ENCODE measurements around the gene MAST2.

DNA sequence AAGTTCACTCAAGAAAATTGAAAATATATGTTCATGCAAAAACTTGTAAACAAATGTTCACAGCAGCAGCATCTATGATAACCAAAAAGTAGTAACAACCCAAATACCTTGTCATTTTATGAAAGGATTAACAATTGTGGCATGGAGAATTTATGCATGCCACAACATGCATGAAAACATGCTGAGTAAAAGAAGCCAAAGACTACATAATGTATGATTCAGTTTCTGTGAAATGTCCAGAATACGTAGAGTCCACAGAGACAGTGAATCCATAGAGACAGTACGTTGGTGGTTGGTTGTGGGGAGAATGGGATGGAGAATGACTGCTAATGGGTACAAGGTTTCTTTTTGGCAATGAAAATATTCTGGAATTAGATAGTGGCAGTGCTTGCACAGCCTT lies 148.7 kb downstream of the MAST2 start:
- TF ChIP-seq, protein P1, sequence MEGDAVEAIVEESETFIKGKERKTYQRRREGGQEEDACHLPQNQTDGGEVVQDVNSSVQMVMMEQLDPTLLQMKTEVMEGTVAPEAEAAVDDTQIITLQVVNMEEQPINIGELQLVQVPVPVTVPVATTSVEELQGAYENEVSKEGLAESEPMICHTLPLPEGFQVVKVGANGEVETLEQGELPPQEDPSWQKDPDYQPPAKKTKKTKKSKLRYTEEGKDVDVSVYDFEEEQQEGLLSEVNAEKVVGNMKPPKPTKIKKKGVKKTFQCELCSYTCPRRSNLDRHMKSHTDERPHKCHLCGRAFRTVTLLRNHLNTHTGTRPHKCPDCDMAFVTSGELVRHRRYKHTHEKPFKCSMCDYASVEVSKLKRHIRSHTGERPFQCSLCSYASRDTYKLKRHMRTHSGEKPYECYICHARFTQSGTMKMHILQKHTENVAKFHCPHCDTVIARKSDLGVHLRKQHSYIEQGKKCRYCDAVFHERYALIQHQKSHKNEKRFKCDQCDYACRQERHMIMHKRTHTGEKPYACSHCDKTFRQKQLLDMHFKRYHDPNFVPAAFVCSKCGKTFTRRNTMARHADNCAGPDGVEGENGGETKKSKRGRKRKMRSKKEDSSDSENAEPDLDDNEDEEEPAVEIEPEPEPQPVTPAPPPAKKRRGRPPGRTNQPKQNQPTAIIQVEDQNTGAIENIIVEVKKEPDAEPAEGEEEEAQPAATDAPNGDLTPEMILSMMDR (IDR thresholded peaks at IDR 0.05) = no peak
- TF ChIP-seq POLR2A (IDR thresholded peaks at IDR 0.05) (no peak), POLR2AphosphoS5 (IDR thresholded peaks at IDR 0.05) (no peak)

Measured in upper lobe of left lung (tissue), 4 donors.